WERI-Rb-1 (cell line): Measurements from ENCODE around the gene GLB1L2.

Source experiments
- DNase-seq: peaks from one replicate; pipeline ENCODE4 v3.0.0-alpha.2; 2020
- H3K27ac ChIP-seq: fragments of 250-450 bp; sonication (Bioruptor Pico); 2 replicates; pipeline ENCODE4 v1.5.1; 2020; ENCODE audit warnings: mild to moderate bottlenecking, moderate library complexity
- H3K27me3 ChIP-seq: fragments of 250-450 bp; sonication (Bioruptor Pico); 2 replicates; pipeline ENCODE4 v1.5.1; 2021; ENCODE audit warnings: mild to moderate bottlenecking, low read depth, moderate library complexity; ENCODE audit not compliant: insufficient read depth, severe bottlenecking
- H3K36me3 ChIP-seq: fragments of 250-450 bp; sonication (Bioruptor Pico); 2 replicates; pipeline ENCODE4 v1.5.1; 2020; ENCODE audit warnings: mild to moderate bottlenecking, moderate library complexity
- H3K4me3 ChIP-seq: 2 replicates; pipeline ENCODE4 v1.5.1; 2011; ENCODE audit warnings: low read depth, mild to moderate bottlenecking, control low read depth, low read length
- H3K9me3 ChIP-seq: fragments of 250-450 bp; sonication (Bioruptor Pico); 2 replicates; pipeline ENCODE4 v1.5.1; 2021; ENCODE audit warnings: mild to moderate bottlenecking, moderate library complexity; ENCODE audit not compliant: severe bottlenecking
- CTCF ChIP-seq: IDR thresholded peaks from 2 replicates; pipeline ENCODE4 v1.5.1; 2011; ENCODE audit warnings: low read depth, mild to moderate bottlenecking, control low read depth, inconsistent platforms, low read length

GLB1L2 gene

GRCh38 chr11:134416726-134417125 lies 84.9 kb downstream of the GLB1L2 start:
- no peak for TF ChIP-seq CTCF
- Histone ChIP-seq H3K27me3 (peaks cover 46% of the 10 kb centered on the region), H3K9me3 (no peaks in the 10 kb centered on the region), H3K36me3 (no peaks in the 10 kb centered on the region), H3K27ac (no peak overlapping the region), H3K4me3 (no peak overlapping the region)
- no peak for DNase-seq

- Histone ChIP-seq H3K27ac (no peak overlapping the region), H3K4me3 (no peak overlapping the region), H3K27me3 (peaks cover 44% of the 10 kb centered on the region), H3K36me3 (no peaks in the 10 kb centered on the region), H3K9me3 (no peaks in the 10 kb centered on the region)
- TF ChIP-seq CTCF = no peak
- no peak for DNase-seq
These were observed 86.4 kb downstream of the GLB1L2 start for GRCh38 chr11:134417871-134418840.

- Histone ChIP-seq H3K27me3 (peaks cover 23% of the 10 kb centered on the region), H3K36me3 (no peaks in the 10 kb centered on the region), H3K9me3 (no peaks in the 10 kb centered on the region), H3K27ac (no peak overlapping the region), H3K4me3 (no peak overlapping the region)
- no peak for DNase-seq
- TF ChIP-seq CTCF = no peak
These were observed 91.3 kb downstream of the GLB1L2 start for GRCh38 chr11:134423106-134423505.

- Histone ChIP-seq H3K9me3 (no peaks in the 10 kb centered on the region), H3K27me3 (peaks cover 22% of the 10 kb centered on the region), H3K36me3 (no peaks in the 10 kb centered on the region), H3K4me3 (no peak overlapping the region), H3K27ac (no peak overlapping the region)
- TF ChIP-seq CTCF = no peak
- DNase-seq = no peak
These were observed 93.6 kb downstream of the GLB1L2 start for GRCh38 chr11:134425413-134425812.
